Adipocyte (in vitro differentiated cells): ENCODE results near the gene ADAMTS17.

ENCODE experiments used
- DNase-seq: peaks from one replicate; pipeline ENCODE4 v3.0.0-alpha.2; 2015; ENCODE audit warnings: low read depth
- H3K27me3 ChIP-seq: replicated peaks from 2 replicates; pipeline ENCODE4 v1.7.0; 2013; ENCODE audit warnings: mild to moderate bottlenecking, low read length, moderate library complexity; ENCODE audit not compliant: control insufficient read depth, insufficient read depth
- H3K36me3 ChIP-seq: 2 replicates; pipeline ENCODE4 v1.7.0; 2013; ENCODE audit warnings: low read length, mild to moderate bottlenecking, moderate library complexity; ENCODE audit not compliant: control insufficient read depth, insufficient read depth, severe bottlenecking
- H3K4me1 ChIP-seq: 2 replicates; pipeline ENCODE4 v1.7.0; 2013; ENCODE audit warnings: mild to moderate bottlenecking, low read length, moderate library complexity; ENCODE audit not compliant: control insufficient read depth, insufficient read depth
- H3K4me3 ChIP-seq: 2 replicates; pipeline ENCODE4 v1.7.0; 2013; ENCODE audit warnings: mild to moderate bottlenecking, low read length, moderate library complexity
- H3K9ac ChIP-seq: 2 replicates; pipeline ENCODE4 v1.7.0; 2013; ENCODE audit warnings: mild to moderate bottlenecking, low read length, moderate library complexity
- H3K9me3 ChIP-seq: 2 replicates; pipeline ENCODE4 v1.7.0; 2013; ENCODE audit warnings: mild to moderate bottlenecking, low read length, moderate library complexity; ENCODE audit not compliant: control insufficient read depth

Gene ADAMTS17

DNA sequence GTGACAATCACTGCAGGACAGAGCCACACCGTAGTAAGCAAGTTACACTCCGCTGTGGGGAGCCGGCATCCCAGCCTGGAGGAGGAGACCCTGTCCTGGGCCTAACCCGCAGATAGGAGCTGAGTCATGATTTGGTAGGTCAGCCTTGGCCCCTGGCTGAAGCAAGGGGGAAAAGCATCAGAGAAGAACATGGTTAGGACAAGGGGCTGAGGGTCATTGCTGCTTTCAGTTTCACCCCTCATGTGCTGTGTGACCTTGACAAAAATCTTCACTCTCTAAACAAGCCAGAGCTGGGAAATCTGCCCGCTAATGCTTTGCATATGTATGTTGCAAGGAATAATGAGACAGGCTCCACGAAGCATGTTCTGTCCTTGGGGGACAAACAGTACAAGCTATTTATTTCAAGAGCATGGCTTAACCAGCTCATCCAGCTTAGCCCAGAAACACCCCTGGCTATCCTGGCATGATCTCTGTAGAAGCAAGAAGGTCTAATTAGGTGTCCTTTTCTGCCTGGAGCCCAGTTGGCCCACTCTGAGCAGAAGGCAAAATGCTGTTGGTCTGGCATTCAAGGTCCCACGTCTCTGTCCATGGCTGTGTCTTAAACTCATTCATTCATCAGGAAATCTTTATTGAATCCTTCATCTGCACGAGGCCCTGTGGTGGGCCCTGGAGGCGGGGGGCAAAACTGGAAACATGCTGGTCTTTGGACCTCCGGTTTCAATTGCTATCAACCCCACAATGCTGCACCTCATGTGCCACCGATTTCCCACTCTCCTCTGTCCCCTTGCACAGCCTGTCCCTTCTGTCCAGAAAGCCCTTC, 387.2 kb downstream of the ADAMTS17 start:
- H3K36me3 ChIP-seq = no peaks in the 10 kb centered on the region
- peak; percentile 17 for DNase-seq
- no peak overlapping the region for H3K9ac ChIP-seq
- H3K4me1 ChIP-seq = peaks cover 8% of the 10 kb centered on the region
- peaks cover 6% of the 10 kb centered on the region for H3K9me3 ChIP-seq
- H3K27me3 ChIP-seq = peaks cover 24% of the 10 kb centered on the region
- no peak overlapping the region for H3K4me3 ChIP-seq

DNA sequence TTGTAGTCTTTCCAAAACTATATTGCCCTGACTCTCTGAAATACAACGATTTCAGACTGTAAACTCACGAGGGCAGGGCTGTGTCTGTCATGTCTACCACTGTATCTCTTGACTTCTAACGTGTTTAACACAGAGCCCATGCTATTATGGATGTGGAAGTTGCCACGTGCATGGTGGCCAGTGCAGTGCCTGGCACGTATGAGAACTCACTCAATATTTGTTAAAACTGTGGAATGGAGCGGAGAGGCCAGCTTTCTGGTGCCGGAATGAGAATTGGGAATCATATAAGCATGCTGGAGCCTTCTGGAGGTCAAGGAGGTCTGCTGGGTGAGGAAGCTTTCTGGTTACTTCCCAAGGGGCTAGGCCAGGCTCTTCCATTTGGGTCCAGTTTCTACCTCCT, 387.9 kb downstream of the ADAMTS17 start:
- Histone ChIP-seq H3K9me3 (peaks cover 6% of the 10 kb centered on the region), H3K9ac (no peak overlapping the region), H3K4me1 (peaks cover 8% of the 10 kb centered on the region), H3K4me3 (no peak overlapping the region), H3K36me3 (no peaks in the 10 kb centered on the region), H3K27me3 (peaks cover 17% of the 10 kb centered on the region)
- DNase-seq = no peak

DNA sequence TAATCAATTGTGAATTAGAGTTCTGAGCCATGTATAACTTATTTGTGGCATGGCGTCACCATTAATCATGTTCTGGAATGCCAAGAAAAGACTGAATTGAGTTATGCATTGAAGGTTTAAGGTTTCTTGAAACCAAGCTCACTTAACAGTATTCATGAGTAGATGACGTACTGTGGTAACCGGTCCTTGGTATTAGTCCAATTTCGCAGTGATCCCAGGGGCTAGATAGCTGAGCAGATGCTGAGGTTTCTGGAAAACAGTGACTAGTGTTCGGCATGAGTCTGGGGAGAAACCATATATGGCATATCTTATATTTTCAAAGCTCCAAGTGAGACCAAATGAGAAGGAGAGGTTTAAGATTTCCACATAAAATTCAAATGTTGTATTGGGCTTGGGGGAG, 390.3 kb downstream of the ADAMTS17 start:
- H3K36me3 ChIP-seq = no peaks in the 10 kb centered on the region
- H3K4me1 ChIP-seq = peaks cover 8% of the 10 kb centered on the region
- DNase-seq = no peak
- no peak overlapping the region for H3K4me3 ChIP-seq
- H3K27me3 ChIP-seq = peaks cover 1% of the 10 kb centered on the region
- peaks cover 12% of the 10 kb centered on the region for H3K9me3 ChIP-seq
- H3K9ac ChIP-seq = no peak overlapping the region

GRCh38 chr15:99944131-99944530, 397.6 kb downstream of the ADAMTS17 start:
- H3K27me3 ChIP-seq = no peaks in the 10 kb centered on the region
- H3K9ac ChIP-seq = no peak overlapping the region
- no peaks in the 10 kb centered on the region for H3K4me1 ChIP-seq

GRCh38 chr15:99943466-99943865, 398.3 kb downstream of the ADAMTS17 start:
- no peak overlapping the region for H3K9ac ChIP-seq
- no peaks in the 10 kb centered on the region for H3K36me3 ChIP-seq
- peaks cover 33% of the 10 kb centered on the region for H3K9me3 ChIP-seq
- no peaks in the 10 kb centered on the region for H3K27me3 ChIP-seq
- no peaks in the 10 kb centered on the region for H3K4me1 ChIP-seq
- no peak overlapping the region for H3K4me3 ChIP-seq
- no peak for DNase-seq

More at GRCh38 chr15:99944131-99944530, 397.6 kb downstream of the ADAMTS17 start:
- Histone ChIP-seq H3K9me3 (peaks cover 32% of the 10 kb centered on the region), H3K4me3 (no peak overlapping the region), H3K36me3 (no peaks in the 10 kb centered on the region)
- no peak for DNase-seq

DNA sequence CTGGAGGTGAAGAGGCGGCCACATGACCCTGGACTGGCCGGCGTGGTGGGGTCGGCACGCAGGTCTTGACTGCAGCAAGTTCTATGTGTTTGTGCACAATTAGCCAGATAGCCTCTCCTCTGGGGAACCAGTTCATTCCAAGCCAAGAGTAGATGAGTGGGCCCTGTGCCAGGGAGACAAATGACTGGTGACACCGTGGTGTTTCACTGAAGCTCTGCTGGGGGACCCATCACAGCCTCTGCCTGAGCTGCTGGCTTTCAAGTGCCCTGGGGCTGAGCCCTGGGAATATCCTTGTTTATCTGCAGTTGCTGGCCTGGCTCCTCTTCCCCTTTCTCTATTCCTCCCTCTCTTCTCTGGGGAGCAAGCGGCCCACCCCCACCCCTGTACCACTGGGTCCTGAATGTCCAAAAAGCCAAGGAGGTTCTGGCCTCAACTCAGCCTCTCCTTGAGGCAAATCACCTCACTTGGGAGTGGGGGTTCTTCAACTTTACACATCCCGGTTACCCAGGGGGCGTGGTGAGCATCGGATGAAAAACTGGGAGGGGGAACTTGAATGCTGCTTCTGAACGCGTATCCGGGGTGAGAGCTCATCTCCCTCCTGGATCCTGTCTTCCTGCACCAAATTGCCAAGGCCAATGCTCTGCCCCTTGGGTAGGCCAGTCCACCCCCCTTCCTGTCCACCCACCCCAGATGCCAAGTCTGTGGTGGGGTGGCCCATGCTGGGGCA, 408.9 kb downstream of the ADAMTS17 start:
- H3K4me1 ChIP-seq = peaks cover 4% of the 10 kb centered on the region
- no peak overlapping the region for H3K4me3 ChIP-seq
- no peaks in the 10 kb centered on the region for H3K36me3 ChIP-seq
- no peak for DNase-seq
- peaks cover 6% of the 10 kb centered on the region for H3K9me3 ChIP-seq
- peaks cover 23% of the 10 kb centered on the region for H3K27me3 ChIP-seq
- no peak overlapping the region for H3K9ac ChIP-seq

DNA sequence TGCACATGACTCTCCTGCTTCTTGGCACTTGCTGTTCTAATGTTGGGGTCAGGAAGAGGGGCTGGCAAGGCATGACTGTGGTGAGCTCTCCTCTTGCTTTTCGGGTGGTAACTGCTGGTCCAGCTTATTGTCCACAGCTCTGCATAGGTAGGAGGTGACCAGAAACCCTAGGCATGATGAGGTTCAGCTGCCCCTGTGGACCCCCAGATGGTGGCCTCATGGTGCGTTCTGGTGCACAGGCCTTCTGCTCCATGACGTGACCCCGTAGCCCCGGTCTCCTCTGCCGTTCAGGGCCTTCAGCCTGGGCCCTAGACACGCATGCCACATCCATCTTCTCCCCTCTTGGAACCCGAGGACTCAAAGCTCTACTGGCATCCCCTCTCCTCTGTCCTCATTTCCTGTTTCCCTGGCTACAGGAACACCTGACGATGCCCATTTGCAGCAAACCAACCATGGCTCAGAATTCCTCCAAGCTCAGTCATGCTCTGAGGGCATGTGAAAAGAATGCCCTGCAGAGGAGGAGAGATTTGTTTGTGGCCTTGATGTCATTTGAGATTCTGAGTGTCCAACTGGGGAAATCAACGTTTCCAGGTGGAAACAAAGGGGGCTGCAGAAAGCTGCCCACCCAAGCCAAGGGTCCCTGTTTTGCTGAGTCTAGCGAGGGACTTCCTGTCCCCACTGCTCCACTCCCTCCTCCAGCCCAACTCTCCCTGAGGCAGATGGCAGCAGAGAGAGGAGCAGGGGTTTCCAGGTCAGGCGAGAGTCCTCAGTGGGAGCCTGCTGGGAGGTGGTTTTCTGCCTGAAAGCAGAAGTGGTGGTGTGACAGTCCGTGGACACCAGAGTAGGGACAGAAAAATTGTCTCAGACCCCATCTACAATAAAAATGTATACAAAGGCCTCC, 409.8 kb downstream of the ADAMTS17 start:
- Histone ChIP-seq H3K4me1 (peaks cover 4% of the 10 kb centered on the region), H3K4me3 (no peak overlapping the region), H3K36me3 (no peaks in the 10 kb centered on the region), H3K9ac (no peak overlapping the region), H3K9me3 (peaks cover 6% of the 10 kb centered on the region), H3K27me3 (peaks cover 23% of the 10 kb centered on the region)
- DNase-seq = no peak

DNA sequence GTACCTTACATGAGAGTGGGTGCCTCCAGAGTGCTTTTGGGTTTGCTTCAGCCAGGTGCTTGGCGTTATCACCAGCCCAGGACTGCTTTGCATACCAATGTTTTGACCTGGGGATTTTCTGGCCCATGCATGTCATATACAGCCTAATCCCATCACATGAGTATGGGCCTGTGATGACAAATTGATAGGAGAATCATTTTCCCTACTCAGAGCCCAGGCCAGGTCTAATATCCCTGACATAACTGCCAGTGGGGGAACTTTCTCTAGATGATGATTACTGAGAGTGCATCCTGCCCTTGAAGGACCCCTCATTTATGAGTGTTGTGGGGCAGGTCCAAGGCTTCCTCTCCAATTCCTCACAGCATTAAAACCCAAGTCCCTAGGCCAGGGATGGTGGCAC, 411.1 kb downstream of the ADAMTS17 start:
- no peak for DNase-seq
- peaks cover 23% of the 10 kb centered on the region for H3K27me3 ChIP-seq
- no peak overlapping the region for H3K9ac ChIP-seq
- peaks cover 6% of the 10 kb centered on the region for H3K4me1 ChIP-seq
- H3K36me3 ChIP-seq = no peaks in the 10 kb centered on the region
- H3K9me3 ChIP-seq = peaks cover 6% of the 10 kb centered on the region
- H3K4me3 ChIP-seq = no peak overlapping the region

- no peaks in the 10 kb centered on the region for H3K36me3 ChIP-seq
- H3K9me3 ChIP-seq = no peaks in the 10 kb centered on the region
- peaks cover 16% of the 10 kb centered on the region for H3K27me3 ChIP-seq
- no peak overlapping the region for H3K9ac ChIP-seq
- no peak for DNase-seq
- H3K4me3 ChIP-seq = no peak overlapping the region
- H3K4me1 ChIP-seq = peaks cover 6% of the 10 kb centered on the region
These were observed 412.5 kb downstream of the ADAMTS17 start for GRCh38 chr15:99929266-99929665.

GRCh38 chr15:99928429-99928981, 413.3 kb downstream of the ADAMTS17 start:
- Histone ChIP-seq H3K4me3 (peak overlapping the region; percentile 81), H3K9ac (peak overlapping the region; percentile 79), H3K36me3 (no peaks in the 10 kb centered on the region), H3K9me3 (no peaks in the 10 kb centered on the region), H3K27me3 (peaks cover 13% of the 10 kb centered on the region), H3K4me1 (peaks cover 6% of the 10 kb centered on the region)
- DNase-seq = peak; percentile 90
